GM18858 (cell line): Measurements from ENCODE around the gene OR2V1.
"Not testable (repeated sequence)": the region's sequence is repeated elsewhere in the genome, so short reads cannot be mapped to it uniquely, and the experiment has no call there.

Source experiments
- ATAC-seq: cut with Tn5 transposase; IDR thresholded peaks from one replicate; pipeline ENCODE4 v1.9.1; 2021; ENCODE audit not compliant: unreplicated experiment

The OR2V1 gene

GRCh38 chr5:181129601-181130000 lies 1.4 kb downstream of the OR2V1 start:
- no peak for ATAC-seq

GRCh38 chr5:181127907-181128626 lies 2.9 kb downstream of the OR2V1 start:
- ATAC-seq, result no peak

- no peak for ATAC-seq
These were observed 3.5 kb downstream of the OR2V1 start for GRCh38 chr5:181127456-181127855.

- ATAC-seq, result no peak
These were observed 4.1 kb downstream of the OR2V1 start for GRCh38 chr5:181126841-181127240.

DNA sequence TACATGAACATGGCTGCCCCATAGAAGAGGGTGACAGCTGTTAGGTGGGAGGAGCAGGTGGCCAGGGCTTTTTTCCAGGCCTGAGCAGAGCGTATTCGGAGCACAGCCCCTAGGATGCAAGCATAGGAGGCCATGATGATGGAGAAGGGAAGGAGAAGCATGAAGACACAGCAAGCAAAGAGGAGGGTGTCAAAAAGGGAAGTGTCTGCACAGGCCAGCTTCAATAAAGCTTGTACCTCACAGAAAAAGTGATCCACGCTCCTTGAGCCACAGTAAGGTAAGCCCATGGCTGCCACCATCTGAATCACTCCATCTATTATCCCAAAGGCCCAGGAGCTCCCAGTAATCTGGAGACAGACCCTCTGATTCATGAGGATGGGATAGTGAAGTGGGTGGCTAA lies 6.4 kb downstream of the OR2V1 start:
- ATAC-seq, result no peak

DNA sequence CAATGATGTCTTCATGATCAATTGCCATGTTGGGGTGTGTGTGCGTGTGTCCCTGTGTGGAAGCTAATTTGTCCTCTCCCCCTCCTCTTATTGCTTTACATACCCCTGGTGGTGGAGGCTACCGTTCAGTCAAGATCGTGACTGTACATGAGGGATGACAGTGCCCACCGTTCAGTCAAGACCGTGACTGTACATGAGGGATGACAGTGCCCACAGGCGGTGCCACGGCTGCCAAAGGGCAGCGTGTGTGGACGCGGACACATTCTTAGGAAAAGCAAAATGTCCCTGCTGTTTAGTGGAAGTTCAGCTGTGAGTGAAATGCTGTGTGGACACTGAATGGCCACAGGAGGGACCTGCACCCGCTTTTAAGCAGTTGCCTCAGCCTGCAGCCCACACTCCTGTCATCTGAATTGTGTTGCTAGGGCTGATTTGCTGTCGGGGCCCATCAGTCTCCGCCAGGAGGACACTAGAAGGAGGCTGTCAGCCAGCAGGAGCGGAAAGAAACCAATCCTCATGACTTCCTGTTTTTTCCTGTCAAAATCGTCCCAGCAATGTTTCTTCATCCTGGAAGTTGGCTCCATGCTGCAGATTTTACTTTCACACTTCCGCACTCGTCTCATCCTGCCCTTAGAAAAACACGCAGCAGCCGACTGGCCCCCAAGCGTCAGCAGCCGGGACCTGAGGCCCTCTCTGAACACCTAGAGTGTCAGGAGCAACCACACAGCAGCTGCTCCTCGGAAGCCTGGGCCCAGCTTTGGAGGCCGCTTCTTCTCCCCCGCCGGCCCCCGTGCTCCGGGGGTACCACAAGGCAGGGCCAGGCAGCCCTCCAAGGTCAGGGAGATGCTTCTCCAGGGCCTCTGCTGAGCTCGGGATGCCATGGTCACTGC lies 9.1 kb downstream of the OR2V1 start:
- no peak for ATAC-seq

GRCh38 chr5:181120761-181121160 lies 10.2 kb downstream of the OR2V1 start:
- no peak for ATAC-seq

- ATAC-seq, result no peak
These were observed 10.7 kb downstream of the OR2V1 start for GRCh38 chr5:181120306-181120705.

GRCh38 chr5:181119105-181119504 lies 11.9 kb downstream of the OR2V1 start:
- no peak for ATAC-seq

DNA sequence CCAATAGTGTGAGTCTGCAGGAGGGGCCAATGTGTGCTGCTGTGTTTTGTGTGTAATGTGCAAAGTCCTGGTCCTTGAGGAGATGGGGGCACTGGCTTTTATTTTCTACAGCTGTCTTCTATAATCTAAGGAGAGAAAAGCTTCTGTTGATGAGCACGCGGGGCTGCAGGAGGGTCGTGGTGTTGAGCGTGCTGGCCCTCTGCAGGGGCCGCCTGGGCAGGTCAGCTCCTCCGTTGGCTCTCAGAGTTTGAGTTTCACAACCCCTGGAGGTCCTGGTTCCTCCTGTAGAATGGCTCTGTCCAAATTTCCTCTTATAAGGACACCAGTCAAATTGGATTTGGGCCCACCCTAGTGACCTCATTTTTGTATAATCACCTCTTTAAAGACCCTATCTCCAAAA lies 12.6 kb downstream of the OR2V1 start:
- ATAC-seq, result no peak

DNA sequence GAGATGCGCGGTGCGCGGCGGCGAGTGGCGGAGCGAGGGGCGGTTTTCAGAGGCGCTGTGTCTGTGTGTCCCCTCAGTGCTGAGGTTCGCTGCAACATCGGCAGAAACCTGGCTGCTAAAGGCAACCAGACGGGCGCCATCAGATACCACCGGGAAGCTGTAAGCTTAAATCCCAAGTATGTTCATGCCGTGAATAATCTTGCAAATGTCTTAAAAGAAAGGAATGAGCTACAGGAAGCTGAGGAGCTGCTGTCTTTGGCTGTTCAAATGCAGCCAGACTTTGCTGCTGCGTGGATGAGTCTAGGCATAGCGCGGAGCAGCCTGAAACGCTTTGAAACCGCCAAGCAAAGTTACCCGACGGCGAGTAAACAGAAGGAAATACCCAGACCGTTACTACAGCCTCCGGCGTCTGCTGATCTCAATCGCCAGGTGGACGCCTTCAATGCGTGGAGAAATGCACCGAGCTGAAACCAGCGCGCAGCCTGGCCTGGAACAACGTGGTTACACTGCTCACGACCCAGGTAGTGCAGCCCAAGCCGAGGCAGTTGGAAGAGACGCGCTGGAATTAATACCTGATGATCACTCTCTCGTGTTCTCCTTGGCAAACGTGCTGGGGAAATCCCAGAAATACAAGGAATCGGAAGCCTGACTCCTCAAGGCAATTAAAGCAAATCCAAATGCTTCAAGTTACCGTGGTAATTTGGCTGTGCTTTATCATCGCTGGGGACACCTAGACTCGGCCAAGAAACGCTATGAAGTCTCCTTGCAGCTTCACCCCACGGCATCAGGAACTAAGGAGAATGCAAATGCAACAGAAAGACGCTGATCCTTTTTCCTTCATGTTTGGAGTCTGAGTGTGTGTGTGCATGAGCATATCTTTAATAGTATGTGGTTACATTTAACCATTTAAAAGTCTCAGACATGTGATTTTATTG lies 15.9 kb downstream of the OR2V1 start:
- ATAC-seq, result no peak

- no peak for ATAC-seq
These were observed 16.6 kb downstream of the OR2V1 start for GRCh38 chr5:181114284-181114843.

DNA sequence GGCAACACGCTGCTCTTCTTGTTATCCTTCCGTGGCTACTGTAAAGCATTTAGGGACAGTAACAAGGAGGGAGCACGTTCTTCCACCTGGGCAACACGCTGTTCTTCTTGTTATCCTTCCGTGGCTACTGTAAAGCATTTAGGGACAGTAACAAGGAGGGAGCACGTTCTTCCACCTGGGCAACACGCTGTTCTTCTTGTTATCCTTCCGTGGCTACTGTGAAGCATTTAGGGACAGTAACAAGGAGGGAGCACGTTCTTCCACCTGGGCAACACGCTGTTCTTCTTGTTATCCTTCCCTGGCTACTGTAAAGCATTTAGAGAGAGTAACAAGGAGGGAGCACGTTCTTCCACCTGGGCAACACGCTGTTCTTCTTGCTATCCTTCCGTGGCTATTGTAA lies 17.4 kb downstream of the OR2V1 start:
- not testable (repeated sequence) for ATAC-seq

DNA sequence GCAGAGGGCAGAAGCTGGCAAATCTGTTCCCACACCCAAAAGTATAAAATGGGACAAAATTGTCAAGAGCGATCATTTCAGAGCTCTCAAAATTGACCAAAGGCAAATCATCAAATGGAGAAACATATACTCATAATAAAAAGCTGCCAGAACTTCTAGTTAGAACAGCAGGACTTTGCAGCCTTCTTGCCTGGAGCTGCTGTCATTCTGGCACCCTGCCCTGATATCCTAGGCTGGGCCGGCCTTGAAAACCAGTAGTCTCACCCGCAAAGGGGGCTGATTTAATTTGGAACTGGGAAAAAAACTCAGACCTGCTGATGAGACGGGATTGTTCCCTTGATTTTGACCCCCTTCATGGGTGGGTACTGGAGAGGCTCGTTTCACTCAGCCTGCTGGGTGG lies 18.5 kb downstream of the OR2V1 start:
- ATAC-seq, result no peak

GRCh38 chr5:181111010-181111409 lies 20.0 kb downstream of the OR2V1 start:
- no peak for ATAC-seq

DNA sequence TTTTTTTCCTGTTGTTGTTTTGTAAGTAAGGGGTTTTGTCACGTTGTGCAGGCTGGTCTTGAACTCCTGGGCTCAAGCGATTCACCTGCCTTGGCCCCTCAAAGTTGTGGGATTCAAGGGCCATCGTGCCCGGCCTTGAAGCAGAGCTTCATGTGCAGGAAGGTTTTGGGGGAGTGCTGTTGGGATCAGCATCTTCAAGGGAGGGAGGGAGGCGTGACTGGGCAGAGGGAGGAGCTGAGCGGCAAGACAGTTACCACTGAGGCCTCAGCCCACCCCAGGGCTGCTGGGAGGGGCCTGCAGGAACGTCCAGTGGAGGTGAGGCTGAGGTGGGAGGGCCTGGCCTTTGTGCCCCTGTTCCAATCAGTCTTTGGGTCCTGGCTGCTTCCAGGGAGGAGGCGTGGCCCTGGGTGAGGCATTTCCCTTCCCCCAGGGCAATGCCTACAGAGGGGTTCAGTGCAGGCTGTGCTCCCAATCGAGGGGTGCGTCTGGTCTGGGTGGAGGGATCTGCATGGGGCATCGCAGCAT lies 21.4 kb downstream of the OR2V1 start:
- ATAC-seq, result no peak

DNA sequence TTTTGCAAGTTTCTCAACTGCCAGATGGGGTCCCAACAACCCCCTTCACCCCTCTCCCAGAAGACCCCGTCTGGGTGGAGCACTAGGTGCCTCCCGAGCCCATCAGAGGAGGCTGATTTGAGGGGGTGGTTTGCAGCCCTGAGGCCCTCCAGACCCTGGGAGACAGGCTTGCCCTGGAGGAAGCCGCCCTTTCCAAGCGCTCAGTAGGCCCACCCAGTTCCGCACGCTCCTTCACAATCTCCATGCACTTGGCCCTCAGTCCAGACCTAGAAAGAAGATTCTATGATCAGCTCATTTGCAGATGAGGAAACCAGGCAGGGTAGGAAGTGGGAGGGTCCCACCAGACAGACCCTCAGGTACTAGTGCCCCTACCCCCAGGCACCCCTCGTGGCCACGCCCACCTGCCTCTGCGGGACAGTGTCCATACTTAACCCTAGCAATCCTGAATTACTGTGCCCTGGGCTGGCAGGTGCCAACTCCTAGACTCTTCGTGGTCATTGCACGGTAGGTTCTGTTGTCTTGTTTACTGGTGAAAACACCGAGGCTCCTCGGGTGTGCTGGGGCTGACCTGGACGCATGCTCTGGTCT lies 22.3 kb downstream of the OR2V1 start:
- ATAC-seq, result no peak

GRCh38 chr5:181107699-181108098 lies 23.3 kb downstream of the OR2V1 start:
- no peak for ATAC-seq

DNA sequence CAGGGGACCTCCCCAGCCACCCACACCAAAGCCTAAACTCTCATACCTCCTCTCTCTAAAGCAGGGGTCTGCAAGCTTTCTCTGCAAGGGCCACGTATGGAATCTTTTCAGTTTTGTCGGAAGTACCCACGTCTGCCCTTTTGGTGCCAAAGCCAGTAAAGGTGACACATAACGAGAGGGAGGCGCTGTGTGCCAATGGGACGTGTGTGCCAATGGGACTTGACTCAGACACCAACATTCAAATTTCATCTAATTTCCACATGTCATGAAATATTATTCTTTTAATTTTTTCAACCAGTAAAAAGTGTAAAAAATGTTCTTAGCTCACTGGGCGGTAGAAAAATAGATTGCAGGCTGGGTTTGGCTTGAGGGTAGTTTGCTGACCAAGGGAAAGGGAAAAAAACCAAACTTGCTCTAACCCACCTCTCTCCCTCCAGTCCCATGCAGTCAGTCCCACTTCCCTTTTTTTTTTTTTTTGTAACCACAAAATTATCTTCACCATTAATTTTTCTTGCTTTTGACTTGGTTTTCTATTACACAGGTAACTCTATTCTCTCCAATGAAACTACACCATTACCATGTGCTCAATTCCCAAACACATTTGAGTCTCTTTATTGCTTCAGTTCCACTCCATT lies 25.5 kb downstream of the OR2V1 start:
- no peak for ATAC-seq
